GM21367 (cell line): ENCODE results near the gene LDB3.

Experiments
- ATAC-seq: cut with Tn5 transposase; IDR thresholded peaks from one replicate; pipeline ENCODE4 v1.9.1; 2021; ENCODE audit not compliant: unreplicated experiment

LDB3 gene

GRCh38 chr10:86664341-86665217 is 3.7 kb upstream of the LDB3 start:
- no peak for ATAC-seq

GRCh38 chr10:86665218-86665607 is 3.1 kb upstream of the LDB3 start:
- no peak for ATAC-seq

DNA sequence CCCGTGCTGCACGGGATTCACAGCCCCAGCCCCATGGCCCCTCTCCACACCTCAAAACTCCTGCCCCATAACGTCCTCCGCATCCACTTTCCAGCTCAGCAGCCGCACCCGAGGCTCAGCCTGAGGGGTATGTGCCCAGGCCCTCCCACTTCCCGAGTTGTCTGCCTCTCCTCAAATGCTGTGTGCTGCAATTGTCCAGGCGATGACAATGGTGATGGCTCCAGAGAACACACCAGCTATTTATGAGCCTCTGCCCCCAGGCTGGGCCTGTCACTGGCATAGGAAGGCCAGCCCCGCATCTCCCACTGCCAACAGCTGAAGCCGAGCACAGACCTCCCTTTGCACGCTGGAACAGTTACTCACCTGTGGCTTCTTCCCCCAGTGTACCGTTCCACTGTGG is 2.4 kb upstream of the LDB3 start:
- ATAC-seq = no peak

GRCh38 chr10:86666538-86666937 is 1.8 kb upstream of the LDB3 start:
- ATAC-seq = no peak

- no peak for ATAC-seq
Measured at GRCh38 chr10:86667421-86668181, 710 bp upstream of the LDB3 start.

DNA sequence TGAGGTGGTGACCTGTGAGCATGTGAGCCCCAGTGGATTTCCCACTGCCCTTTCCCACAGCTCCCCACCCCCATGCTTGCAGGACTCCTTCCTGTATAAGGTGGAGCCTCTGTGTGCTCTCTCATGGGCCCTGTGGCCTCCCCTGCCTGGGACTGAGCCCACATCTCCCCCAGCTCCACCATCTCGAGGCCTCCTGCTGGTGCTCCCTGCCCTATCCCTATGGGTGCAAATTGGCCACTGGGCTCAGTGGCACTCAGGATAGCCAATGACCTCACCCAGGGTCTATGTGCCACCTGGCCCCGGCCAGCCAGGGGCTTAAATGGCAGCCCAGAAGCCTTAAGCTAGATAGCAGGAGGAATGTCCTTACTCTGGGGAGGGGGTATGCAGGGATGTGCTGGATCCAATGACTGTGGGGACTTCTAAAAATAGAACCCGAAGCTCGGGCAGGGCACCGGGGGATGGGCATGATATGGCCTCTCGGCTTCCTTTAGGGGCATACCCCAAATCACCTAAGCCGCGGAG is 2.0 kb downstream of the LDB3 start:
- ATAC-seq = no peak

- ATAC-seq = no peak
Measured at GRCh38 chr10:86670876-86671275, 2.6 kb downstream of the LDB3 start.

DNA sequence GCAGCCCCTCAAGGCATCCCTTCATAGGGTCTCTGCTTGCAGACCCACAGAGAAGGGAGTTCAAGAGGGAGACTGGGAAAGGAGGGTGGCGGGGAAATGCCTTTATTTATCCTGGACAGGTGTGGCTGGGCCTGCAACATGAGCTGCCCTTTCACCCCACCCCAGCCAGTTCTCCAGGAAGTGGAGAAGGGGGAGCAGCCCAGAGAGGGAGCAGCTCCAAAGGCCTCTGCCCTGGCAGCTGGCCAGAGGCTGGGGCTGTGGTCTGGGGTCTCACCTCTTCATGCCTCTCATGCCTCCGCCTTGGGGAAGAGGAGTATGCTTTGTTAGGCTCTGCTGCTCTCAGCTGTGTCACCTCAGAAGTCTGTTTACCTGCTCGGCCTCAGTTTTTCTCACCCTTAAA is 3.1 kb downstream of the LDB3 start:
- no peak for ATAC-seq

DNA sequence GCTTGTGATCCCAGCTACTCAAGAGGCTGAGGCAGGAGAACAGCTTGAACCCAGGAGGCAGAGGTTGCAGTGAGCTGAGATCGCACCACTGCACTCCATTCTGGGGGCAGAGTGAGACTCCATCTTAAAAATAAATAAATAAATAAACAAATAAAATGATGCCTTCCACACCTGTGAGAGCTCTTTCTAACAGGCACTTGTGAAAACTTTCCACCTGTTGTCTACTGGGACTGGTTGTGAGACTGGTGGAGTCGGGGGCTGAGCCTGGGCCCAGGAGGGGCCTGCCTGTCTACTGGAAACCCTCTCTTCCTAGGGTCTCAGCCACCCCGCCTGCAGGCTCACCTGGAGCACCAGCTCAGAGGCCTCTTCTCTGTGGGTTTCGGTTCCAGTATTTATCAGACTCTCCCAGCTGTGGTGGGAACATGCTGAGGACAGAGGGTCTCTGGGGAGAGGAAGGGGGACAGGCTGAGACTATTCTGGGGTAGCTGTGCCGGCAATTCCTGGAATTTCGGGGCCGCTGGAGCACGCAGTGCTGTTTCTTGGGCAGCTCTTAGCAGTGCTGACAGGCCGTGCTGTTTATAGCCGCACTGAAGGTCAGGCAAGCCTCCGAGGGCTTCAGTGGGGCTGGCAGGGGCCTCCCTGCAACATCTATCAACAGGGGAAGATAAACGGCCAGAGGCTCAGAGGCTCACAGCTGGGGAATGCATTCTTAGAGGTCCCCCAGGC is 3.8 kb downstream of the LDB3 start:
- no peak for ATAC-seq

- ATAC-seq = no peak
Measured at GRCh38 chr10:86673216-86673826, 5.0 kb downstream of the LDB3 start.

GRCh38 chr10:86673827-86674581 is 5.7 kb downstream of the LDB3 start:
- no peak for ATAC-seq

- ATAC-seq = no peak
Measured at GRCh38 chr10:86674912-86675311, 6.6 kb downstream of the LDB3 start.

DNA sequence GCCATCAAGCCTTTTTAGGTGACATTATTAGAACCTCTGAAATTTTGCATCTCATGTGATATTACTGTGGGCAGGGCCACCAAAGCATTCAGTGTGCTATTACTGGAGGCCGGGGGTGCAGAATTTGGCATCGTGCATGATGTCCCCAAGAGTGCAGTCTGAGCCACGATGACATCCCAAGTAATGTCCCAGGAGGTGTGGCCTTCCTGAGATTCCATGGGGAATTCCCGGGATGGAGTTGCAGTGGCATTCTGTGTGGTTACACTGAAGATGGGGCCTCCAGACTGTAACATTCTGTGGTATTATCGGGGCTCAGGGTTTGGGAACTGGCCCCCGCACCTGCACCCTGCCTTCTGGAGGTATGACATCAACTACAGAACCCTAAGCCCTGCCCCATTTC is 9.1 kb downstream of the LDB3 start:
- no peak for ATAC-seq

- ATAC-seq = peak; percentile 50
Measured at GRCh38 chr10:86678999-86679792, 10.9 kb downstream of the LDB3 start.

- no peak for ATAC-seq
Measured at GRCh38 chr10:86681047-86681446, 12.7 kb downstream of the LDB3 start.

DNA sequence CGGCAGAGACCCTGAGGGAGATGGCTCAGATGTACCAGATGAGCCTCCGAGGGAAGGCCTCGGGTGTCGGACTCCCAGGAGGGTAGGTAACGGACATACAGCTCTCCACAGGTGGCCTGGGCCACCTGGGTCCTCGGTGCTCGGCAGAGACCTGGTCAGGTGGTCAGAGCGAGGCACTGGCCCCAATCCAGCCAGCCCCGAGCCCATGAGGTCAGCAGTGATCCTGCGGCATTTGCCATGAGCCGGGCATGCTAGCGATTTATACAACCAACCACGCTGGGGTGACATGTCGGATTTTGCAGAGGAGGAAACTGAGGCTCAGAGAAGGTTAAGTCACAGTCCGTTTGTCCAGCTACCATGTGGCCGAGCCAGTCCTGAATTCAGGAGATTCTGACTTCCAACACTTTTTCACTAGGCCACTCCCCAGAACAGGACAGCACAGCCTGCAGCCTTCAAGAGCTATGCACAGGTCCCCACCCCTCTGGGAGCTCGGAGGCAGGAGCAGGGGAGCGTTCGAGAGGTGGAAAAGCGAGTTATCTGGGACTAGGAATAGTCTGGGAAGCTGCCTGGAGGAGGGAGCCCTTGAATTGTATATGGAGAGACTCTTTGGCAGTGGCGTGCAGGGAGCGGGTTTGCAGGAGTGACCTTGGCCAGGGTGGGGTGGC is 13.5 kb downstream of the LDB3 start:
- ATAC-seq = no peak

- ATAC-seq = no peak
Measured at GRCh38 chr10:86682675-86683074, 14.4 kb downstream of the LDB3 start.

DNA sequence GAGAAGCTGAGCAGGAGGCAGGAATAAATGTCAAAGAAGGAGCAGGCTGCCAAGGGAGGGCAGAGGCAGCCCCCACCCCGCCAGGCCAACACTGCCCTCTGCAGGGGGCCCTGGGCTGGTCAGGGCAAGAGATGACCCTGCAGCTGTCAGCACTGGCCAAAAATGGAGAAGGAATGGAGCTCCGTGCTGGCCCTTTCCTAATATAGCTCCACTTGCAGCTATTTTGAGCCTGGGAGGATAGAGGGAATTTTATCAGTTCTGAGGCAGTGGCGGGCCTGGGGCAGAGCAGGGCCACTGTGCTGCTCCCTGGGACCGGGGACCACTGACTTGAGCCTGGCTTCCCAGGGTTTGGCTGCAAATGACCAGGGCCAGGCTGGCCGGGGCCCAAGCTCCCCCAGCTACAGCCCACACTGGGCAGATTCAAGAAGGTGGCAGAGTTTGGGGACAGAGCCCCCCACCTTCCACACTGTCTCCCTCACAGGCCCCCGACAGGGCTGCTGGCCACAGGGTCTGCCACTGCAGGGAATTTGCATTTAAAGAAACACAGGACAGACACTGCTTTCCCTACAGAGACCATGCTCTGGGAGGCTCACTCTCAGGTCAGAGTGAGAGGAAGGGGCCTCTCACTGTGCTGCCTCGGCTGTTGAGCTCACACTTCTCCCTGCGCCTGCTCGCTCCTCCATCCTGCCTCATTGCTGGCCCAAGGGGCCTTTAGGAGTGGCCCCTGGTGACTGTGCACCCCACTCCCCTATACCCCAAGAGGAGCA is 16.2 kb downstream of the LDB3 start:
- ATAC-seq = no peak
